Left lobe of liver (tissue), 2 donors: ENCODE results near the gene ERMAP. TPM values are rescaled to one million over a fixed set of nuclear protein-coding genes. Genes with fewer than 3 reads are reported as not detected.
A peak's percentile ranks its signal among the peaks of the same experiment; 100 is the strongest.
"Not testable (repeated sequence)": the region's sequence is repeated elsewhere in the genome, so short reads cannot be mapped to it uniquely, and the experiment has no call there.

Source experiments
- ATAC-seq: fragments of 200-7000 bp; cut with Tn5 transposase; one replicate; pipeline ENCODE4 v1.9.1; 2020; ENCODE audit warnings: mild to moderate bottlenecking, moderate library complexity
- DNase-seq: peaks from one replicate; pipeline ENCODE4 v3.0.0-alpha.2; 2020; ENCODE audit warnings: low spot score
- total RNA-seq: library from RNA; stranded (reverse); gene quantifications from one replicate; pipeline ENCODE4 v1.2.1, GENCODE V29; 2021
- donor health status: DM: no; HTN: no; CAD: no; lungs with moderate emphysema.
- donor health status: DM: no; HTN: yes; CAD: no.

The ERMAP gene
- total RNA-seq, 1 donor from 2014 or later, result 15.1 TPM

DNA sequence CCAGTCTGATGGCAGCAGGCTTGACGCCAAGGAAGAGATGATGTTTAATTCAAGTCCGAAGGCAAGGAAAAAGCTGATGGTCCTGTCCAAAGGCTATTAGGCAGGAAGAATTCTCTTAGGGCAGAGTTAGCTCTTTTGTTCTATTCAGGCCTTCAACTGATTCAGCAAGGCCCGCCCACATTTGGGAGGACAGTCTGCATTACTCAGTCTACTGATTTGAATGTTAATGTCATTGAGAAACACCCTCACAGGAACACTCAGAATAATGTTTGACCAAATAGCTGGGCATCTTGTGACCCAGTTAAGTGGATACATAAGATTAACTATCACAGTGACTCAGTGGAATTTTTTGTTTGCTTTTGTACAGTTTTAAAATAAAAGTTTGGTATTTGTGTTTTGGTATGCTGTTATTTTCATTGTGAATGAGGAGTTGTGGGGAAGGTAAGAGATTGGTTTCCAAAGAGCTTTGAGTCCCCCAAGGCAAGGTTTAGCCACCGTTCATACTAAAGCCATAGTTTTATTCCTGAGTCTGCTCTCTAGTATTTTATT, 27.7 kb downstream of the ERMAP start:
- DNase-seq (no peak), ATAC-seq (no peak)

DNA sequence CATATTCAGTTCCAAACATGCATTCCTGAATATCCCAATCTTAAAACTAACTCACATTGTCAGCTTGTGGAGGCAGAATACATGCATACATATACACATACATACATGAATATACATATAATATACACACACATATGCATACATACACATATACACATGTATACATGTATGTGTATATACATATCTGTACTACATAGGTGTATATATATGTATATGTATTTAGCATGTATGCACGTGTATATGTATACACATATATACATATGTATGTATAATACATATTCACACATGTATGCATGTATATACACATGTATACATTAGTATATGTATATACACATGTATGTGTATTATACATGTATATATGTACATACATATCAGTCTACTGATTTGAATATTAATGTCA, 28.3 kb downstream of the ERMAP start:
- no peak for ATAC-seq
- no peak for DNase-seq

DNA sequence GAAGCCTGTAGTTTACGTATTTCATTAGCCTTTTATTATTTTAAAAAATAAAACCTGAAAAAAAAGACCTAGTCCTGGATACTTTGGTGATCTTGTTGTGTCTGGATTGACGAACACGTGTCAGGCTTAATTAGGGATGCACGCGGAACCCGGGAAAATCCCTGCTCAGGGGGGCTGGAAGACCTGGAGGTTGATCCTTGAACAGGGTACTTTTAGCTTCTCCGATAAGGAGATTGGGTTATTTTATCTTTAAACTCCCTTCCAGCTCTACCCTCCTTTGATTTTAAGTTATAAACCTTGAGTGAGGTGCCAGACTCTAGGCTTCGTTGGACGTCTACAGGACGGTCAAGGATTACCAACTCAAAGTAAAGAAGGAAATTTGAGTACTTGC, 28.9 kb downstream of the ERMAP start:
- ATAC-seq, result peak; percentile 22
- DNase-seq, result no peak

DNA sequence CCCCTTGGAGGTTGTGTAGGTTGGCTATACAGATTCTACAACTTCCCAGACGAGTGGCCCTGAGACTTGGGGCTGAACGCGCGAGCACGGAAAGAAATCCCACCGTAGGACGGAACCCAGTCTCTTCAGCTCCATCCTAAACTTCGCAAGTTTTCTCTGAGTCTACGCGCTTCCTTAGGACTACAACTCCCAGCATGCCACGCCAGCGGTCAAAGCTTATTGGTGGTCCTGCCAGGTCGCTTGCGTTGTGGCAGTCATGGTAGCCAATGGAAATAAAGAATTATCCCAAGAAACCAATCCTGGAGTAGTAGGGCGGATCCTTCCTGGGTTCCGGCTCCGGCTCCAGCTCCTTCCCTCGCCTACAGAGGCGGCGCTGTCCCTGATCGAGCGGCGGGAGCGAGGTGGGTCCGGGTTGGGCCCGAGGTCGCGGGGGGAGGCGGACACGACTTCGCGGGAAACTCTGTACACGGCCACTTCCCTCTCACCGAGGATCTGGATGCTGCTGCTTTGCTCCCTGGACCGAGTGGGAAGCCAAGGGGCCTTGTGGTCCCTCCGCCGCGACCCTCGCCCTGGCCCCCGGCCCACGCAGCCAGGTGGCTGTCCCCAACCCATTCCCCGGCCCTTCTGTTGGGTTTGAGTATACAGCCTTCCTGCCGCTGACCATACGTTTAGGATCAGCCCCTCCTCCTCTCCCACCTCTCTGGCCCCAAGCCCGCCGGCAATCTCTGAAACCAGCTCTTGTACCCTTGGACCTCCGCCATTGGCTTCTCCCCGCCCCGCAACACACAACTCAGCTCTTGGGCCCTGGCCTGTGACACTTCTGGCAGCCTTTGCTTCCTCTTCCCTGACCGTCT, 29.6 kb downstream of the ERMAP start, which contains the start of gene ZNF691:
Gene ZNF691, plus strand, starts transcription at position 357 of the 854 bp plus-strand sequence. CDS start 3,046 bp downstream, outside the sequence.
- ATAC-seq, result peak; percentile 96
- peak; percentile 94 for DNase-seq

DNA sequence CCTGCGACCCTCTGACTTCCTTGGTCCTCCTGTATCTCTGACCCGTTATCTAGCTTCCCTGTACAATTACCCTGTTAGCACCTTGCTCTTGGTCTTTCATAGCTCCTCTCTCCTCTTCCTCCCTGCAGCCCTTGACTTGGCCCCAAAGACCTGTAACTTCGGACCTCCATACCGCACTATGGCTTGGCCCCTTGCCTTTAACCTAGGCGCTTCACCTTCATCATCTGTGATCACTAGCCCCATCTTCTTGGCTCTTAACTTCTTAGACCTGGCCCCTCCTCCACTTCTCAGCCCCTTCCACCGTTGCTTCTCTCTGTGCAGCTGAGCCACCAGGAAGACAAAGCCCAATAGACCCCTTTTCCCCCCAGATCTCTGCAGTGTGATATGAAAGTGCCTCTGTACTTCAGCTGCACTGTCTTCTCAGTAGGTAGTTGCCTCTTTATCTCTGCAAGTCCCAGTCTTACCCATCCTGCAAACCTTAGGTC, 30.2 kb downstream of the ERMAP start:
- ATAC-seq, result no peak
- DNase-seq, result no peak

DNA sequence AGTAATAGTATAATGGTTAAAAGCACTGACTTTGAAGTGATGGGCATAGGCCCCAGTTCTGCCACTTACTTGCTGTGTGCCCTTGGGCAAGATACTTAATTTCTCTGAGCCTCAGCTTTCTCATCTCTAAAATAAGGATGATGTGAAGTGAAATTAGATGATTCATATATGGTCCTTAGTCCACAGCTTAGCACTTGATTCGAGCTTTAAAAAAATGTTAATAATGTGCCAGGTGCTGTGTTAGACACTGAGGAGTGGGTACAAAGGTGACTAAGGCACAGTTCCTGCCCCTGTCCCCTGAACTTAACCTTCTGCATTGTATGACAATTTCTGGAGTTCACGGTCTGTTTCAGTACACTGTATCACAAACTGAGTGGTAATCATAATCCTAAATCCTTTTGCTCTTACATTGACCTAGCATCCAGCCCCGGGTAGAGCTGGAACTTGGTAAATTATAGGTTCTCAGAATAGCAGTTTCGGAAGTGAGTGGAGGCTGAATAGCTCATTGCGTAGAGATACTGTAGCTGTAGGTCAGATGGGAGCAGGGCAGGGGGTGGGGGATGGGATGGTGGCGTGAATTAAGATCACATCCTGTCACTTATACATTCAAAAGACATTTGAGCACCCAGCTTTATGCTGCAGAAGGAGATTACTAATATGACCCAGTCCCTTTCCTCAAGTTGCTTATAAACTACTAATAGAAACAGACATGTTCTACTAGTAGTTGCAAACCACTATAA, 31.0 kb downstream of the ERMAP start:
- ATAC-seq (no peak), DNase-seq (no peak)

DNA sequence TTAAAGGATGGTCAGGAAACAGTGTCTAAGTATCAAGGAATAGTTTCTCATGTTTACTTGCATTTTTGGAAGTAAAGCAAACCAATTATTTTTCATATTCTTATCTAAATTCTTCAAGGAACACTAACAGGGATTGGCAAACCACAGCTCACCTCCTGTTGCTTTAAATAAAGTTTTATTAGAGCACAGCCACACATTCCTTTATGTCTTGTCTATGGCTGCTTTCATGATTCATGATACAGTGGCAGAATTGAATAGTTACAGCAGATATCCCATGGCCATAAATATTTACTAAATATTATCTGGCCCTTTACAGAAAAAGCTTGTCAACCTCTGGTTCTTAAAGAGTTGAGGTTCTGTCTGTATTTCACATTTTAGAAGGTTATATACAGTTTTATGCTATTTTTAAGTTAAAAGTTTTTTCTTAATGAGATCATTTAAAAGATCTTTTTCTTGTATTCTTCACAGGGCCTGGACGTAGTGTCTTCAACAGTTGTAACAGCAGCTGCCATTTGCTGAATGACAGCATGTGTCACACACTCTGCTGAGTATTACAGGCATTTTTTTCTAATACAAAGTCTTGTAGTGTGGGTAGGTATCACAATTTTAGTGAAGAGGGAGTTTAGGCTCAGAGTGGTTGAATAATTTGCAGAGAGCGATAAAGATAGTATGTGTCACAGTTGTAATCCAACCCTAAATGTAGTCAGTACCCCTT, 32.1 kb downstream of the ERMAP start:
- no peak for DNase-seq
- no peak for ATAC-seq

DNA sequence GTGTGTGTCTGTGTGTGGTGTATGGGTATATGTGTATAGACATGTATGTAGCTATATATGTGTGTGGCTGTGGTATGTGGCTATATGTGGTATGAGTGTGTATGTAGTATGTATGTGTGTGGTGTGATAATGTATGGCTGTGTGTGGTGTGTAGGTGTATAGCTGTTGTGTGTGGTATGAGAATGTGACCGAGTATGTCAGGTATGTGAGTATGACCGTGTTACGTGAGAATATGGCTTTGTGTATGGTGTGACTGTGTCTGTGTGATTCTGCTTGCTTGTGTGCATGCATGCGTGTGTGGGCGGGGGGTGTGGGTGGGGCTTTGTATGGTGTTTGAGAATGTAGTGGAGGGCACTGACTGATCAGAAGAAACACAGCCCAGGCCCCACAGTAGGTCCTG, 33.0 kb downstream of the ERMAP start:
- DNase-seq, result no peak
- no peak for ATAC-seq

DNA sequence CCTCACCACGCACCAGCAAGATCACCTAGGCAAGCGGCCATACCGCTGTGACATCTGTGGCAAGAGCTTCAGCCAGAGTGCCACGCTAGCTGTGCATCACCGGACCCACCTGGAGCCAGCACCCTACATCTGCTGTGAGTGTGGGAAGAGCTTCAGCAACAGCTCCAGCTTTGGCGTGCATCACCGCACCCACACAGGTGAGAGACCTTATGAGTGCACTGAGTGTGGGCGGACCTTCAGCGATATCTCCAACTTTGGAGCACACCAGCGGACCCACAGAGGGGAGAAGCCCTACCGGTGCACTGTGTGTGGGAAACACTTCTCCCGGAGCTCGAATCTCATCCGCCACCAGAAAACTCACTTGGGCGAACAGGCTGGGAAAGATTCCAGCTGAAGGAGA, 34.5 kb downstream of the ERMAP start:
- ATAC-seq (no peak), DNase-seq (no peak)

DNA sequence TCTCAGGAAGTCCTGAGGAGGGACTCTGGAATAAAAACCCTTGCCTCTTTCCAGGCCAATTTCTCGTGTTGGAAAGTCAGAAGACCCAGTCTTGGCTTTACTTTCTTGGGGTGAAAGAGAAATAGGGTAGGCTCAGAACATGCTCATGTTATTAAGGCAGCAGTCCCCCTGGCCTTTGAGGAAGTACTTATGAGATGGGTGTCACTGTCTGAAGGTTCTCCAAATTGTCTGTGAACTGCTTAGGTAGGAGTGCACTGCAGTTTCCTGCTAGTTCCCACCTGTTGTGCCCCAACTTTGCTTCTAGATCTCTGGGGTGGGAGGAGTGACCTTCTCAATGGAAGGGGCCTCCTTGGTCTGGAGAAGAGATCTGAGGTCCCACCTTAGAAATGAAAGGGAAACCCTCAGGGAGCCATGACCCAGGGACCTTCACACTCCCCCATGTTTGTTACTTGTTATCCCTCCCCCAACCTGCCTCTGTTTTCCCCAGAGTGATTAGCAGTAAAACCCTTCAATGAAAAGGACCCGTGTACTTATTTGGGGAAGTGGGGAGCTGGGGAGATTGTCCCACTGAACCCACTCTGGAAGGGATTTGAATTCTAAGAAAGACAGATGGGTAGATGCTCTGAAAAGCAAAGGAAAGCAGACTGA, 35.2 kb downstream of the ERMAP start:
- ATAC-seq (no peak), DNase-seq (no peak)

DNA sequence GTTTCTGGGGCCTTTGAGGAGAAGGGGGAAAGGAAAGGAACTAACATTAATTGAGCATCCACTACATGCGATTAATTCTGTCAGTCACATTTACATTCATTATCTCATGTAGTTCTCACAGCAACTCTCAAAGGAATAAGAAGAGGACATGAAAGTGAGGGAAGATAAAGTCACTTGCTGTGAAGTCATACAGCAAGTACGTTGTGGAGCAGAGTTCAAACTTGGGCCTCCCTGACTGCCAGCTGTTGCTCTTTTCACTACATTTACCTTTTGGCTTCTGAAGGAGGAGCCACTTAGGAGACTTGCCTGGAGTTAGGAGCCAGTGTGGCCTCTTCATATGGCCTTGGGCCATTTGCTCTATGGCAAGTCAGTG, 35.7 kb downstream of the ERMAP start:
- DNase-seq, result no peak
- ATAC-seq, result peak; percentile 26

DNA sequence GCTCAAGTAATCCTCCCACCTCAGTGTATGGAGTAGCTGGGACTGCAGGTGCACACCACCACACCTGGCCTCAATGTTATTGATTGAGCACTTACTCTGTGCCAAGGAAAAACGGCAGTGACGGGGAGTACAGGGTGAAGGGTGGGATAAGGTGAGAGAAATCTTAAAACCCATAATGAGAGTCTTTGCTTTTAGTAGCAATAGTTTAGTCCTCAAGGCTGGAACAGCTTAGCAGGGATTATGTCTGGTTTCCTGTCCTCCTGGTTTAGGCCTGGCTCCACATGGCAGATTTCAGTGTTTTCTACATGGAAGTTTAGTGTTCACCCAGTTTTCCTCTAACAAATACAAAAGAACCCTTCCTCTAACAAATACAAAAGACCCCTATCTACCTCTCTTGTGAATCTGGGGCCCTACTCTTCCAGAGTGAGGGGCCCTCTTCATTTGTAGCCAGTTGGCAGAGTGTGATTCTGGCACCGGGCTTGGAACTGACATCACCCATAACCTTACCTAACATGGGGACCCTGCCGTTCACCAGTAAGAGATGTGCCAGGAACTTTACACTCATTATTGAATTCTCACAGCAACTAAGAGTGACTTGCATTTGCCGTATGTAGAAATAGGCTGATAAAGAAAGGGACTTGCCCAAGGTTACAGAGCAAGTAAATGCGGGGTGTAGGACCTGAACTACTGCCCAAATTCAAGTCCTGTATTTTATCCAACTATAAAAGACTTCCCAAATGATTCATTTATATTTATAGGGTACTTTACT, 36.4 kb downstream of the ERMAP start:
- no peak for DNase-seq
- ATAC-seq, result peak; percentile 33

DNA sequence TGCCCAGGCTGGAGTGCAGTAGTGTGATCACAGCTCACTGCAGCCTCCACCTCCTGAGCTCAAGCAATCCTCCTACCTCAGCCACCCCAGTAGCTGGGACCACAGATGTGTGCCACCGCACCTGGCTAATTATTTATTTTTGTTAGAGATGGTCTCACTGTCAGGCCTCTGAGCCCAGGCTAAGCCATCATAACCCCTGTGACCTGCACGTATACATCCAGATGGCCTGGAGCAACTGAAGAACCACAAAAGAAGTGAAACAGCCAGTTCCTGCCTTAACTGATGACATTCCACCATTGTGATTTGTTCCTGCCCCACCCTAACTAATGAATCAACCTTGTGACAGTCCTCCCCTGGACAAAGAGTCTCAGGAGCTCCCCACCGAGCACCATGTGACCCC, 39.6 kb downstream of the ERMAP start:
- ATAC-seq, DNase-seq: not testable (repeated sequence)

DNA sequence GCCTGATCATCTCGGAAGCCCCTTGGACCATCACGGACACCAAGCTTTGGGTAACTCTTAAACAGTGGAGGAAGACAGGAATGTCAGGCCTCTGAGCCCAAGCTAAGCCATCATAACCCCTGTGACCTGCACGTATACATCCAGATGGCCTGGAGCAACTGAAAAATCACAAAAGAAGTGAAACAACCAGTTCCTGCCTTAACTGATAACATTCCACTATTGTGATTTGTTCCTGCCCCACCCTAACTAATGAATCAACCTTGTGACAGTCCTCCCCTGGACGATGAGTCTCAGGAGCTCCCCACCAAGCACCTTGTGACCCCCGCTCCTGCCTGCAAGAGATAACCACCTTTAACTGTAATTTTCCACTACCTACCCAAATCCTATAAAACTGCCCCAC, 42.4 kb downstream of the ERMAP start:
- not testable (repeated sequence) for ATAC-seq

DNA sequence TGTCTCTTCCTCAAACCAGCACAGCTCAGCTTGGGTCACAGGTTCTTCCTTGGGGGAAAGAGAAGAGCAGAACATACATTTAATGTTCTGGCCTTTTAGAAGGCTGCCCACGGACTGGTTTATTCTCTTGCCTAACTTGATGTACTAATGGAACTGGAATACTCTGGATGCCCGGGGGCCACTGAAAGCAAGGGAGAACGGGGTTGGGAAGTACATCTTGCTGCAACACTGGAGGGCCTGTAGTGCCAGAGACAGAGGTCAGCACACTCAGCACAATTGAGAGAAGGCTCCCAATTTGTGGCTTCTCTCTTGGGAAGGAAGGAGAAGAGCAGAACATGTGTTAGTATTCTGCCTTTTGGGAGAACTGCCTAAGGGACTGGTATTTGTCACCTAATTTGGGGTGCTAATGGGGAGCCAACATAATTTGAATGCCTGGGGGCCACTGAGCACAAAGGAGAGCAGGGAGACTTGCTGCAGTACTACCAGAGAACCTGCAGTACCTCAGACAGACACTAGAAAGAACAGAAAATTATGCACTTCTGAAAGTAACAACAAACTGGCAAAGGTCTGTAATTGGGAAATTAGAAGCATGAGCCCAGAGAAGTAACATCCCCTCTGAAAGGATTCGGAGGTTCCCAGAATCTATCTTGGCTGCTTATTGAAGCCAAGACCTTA, 43.6 kb downstream of the ERMAP start:
- no peak for ATAC-seq
- DNase-seq, result no peak

More for the DNA sequence above, 42.4 kb downstream of the ERMAP start:
- not testable (repeated sequence) for DNase-seq

DNA sequence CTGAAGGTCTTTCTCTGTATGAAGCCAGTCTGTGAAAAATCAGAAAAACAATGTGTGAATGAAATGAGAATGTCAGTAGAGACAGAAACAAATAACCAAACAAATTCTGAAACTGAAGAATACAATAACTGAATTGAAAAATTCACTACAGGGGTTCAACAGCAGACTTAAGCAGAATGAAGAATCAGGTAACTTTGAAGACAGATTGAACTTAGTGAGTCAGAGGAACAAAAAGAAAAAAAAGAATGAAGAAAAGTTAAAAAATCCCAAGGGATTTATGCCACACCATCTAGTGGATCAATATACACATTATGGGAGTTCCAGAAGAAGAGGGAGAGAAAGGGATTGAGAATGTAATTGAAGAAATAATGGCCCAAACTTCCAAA, 44.1 kb downstream of the ERMAP start:
- ATAC-seq (no peak), DNase-seq (no peak)

DNA sequence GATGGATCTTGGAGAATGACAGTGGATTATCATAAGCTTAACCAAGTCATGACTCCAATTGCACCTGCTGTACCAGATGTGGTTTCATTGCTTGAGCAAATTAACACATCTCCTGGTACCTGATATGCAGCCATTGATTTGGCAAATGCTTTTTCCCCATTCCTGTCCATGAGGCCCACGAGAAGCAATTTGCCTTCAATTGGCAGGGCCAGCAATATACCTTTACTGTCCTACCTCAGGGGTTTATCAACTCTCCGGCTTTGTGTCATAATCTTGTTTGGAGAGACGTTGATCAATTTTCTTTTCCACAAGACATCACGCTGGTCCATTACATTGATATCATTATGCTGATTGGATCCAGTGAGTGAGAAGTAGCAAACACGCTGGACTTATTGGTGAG, 49.6 kb downstream of the ERMAP start:
- ATAC-seq (no peak), DNase-seq (no peak)

DNA sequence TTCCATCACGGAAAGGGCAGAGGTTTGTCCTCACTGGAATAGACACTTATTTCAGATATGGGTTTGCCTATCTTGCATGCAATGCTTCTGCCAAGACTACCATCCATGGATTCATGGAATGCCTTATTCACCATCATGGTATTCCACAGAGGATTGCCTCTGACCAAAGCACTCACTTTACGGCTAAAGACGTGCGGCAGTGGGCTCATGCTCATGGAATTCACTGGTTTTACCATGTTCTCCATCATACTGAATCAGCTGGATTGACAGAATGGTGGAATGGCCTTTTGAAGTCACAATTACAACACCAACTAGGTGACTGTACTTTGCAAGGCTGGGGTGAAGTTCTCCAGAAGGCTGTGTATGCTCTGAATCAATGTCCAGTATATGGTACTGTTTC, 51.5 kb downstream of the ERMAP start:
- not testable (repeated sequence) for ATAC-seq, DNase-seq

DNA sequence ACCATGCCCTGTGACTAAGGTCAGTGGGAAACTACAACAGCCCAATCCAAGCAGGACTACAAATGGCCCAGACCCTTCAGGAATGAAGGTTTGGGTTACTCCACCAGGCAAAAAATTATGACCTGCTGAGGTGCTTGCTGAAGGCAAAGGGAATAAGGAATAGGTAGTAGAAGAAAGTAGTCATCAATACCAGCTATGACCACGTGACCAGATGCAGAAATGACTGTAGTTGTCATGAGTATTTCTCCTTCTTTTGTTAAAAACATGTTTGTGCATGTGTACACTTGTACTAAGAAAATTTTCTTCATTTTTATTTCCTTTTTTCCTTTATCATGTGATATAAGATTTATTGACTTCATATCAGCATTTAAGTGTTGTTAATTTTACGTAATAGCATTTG, 52.3 kb downstream of the ERMAP start:
- not testable (repeated sequence) for ATAC-seq, DNase-seq
